ENCODE data around the gene COQ9.
"Not testable (repeated sequence)": the region's sequence is repeated elsewhere in the genome, so short reads cannot be mapped to it uniquely, and the experiment has no call there.

The COQ9 gene

DNA sequence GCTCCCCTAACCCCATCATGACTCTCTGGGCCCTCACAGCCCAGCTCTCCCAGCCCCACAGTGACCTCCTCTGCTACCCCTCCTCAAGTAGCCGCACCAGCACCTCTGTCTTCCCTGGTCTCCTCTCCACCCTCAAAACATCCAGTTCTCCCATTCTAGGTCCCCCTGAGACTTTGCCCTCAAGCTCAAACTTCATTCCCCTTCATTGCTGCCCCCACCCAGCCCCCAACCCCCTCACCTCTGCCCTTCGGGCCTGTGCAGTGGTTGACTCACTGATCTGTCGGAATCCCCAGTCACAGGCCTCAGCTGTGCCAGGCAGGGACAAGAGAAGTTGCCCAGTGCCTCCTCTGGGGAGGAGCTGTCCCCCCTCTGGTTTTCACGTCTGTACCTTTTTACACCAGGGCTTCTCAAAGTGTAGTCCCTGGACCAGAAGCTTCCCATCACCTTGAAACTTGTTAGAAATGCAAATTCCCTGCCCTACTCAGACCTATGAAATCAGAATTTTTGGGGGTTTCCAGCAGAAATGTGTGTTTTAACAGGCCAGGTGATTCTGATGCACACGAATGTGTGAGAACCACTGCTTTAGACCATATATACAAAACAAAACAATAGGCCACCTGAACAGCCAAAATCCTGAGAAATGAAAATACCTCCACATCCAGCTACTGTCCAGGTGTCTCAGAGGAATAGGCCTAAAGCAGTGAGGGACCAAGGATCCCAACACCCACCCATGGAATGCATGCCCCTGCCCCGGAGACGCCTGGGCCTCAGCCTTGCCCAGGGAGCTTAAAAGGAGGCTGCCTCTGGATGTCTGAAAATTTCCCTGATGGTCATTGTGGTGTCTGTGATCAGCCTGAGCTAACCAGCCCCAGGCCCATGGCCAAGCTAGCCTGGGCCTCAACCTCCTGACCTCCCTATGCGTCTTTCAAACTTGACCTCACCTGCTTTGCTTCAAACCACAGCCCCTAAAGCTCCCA, 39.9 kb downstream of the COQ9 start:
- no peak for DNase-seq

DNA sequence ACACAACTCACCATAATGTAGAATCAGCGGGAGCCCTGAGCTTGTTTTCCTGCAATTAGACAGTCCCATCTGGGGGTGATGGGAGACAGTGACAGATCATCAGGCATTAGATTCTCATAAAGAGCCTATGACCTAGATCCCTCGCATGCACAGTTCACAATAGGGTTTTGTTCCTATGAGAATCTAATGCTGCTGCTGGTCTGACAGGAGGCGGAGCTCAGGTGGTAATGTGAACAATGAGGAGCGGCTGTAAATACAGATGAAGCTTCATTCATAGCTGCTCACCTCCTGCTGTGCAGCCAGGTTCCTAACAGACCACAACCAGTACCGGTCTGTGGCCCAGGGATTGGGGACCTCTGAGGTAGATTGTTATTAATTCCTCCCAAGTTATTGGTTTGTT, 42.0 kb downstream of the COQ9 start:
- no peak for DNase-seq

DNA sequence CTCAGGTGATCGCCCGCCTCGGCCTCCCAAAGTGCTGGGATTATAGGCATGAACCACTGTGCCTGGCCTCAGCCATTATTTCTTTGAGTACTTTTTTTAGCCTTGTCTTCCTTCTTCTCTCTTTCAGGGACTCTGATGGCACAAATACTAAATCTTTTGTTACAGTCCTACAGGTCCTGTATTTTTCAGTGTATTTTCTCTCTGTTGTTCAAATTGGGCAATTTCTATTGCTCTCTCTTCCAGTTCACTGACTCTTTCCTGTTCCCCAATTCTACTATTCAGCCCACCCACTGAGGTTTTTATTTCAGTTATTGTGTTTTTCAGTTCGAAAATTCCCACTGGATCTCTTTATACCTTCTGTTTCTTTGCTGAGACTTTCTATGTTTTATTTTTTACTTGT, 46.5 kb downstream of the COQ9 start:
- no peak for DNase-seq

DNA sequence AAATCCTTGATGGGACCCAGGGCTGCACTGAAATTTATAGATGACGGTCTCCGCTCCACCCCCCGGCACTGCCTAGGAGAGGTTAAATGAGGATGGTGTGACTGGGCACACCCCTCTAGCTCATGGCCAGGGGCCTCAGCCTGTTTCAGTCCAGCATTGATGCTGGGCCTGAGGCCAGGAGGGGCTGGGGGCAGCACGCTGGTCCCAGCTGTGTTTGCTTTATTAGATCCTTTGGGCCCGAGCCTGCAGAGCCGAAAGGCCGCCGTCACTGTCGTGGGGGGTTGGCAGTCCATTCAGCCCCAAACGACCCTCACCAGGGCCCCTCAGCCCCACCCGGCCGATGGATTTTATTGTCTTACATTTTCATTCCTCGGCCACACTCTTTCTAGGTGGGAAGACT, 49.8 kb downstream of the COQ9 start:
- no peak for DNase-seq

DNA sequence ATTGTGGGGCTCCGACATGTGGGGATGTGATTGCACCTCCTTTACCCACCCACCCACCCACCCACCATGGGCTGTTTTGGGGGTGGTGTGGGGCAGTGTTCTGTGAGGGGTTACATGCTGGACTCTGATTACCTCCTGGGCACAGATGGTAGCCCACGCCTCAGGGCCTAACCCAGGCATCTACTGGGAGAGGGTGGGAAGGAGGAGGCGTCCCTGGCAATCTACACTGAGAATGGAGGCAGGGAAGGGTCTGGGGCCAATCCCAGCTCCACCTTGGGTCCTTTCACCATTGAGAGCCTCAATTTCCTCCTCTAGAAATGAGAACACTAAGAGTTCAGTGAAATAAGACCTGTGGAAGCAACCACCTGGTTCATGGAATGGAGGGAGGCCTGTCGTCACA, 50.8 kb downstream of the COQ9 start:
- no peak for DNase-seq

DNA sequence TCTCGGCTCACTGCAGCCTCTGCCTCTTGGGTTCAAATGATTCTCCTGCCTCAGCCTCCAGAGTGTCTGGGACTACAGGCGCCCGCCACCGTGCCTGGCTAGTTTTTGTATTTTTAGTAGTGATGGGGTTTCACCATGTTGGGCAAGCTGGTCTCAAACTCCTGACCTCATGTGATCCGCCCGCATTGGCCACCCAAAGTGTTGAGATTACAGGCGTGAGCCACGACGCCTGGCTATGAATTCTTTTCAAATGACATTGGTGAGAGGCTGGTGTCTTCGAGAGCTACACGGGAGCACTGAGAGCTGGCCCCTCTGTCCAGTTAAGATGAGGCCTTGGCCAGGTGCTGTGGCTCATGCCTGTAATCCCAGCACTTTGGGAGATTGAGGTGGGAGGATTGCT, 52.7 kb downstream of the COQ9 start:
- DNase-seq = not testable (repeated sequence)

DNA sequence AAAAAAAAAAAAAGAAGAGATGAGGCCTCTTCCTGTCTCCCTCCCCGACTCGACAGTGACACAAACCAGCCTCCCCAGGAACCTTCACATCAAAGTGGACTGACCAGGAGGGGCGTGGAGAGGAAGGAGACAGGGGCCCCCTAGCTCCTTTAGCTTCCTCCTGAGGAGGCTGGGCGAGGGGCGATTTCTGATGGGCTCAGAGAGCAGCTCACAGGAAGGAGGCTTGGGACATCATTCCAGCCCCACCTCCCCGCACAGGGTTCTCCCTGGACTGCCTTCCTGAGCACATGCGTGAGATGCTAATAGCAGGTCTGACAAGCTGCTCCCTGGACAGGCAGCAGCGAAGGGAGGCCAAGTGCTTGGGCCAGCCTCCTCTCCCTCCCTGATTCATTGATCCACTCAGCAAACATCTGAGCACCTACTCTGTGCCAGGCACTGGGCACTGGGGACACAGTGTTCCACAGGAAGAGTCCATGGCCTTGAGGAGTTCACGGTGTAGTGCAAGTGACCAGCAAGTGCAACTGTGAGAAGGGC, 53.4 kb downstream of the COQ9 start:
- DNase-seq = no peak

DNA sequence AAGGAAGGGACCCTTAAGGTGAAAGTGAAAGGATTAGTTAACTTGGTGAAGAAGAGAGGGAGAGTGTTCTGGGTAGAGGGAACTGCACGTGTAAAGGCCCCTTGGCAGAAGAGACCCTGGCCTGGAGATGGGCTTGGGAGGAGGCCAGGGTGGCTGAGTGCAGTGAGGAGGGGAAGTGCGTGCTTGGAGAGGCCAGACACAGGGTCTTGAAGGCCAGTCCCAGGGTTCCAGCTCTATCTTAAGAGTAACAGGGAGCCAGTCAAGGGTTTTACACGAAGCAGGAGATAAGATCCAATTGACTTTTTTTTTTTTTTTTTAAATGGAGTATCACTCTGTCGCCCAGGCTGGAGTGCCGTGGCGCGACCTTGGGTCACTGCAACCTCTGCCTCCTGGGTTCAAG, 54.2 kb downstream of the COQ9 start:
- no peak for DNase-seq

DNA sequence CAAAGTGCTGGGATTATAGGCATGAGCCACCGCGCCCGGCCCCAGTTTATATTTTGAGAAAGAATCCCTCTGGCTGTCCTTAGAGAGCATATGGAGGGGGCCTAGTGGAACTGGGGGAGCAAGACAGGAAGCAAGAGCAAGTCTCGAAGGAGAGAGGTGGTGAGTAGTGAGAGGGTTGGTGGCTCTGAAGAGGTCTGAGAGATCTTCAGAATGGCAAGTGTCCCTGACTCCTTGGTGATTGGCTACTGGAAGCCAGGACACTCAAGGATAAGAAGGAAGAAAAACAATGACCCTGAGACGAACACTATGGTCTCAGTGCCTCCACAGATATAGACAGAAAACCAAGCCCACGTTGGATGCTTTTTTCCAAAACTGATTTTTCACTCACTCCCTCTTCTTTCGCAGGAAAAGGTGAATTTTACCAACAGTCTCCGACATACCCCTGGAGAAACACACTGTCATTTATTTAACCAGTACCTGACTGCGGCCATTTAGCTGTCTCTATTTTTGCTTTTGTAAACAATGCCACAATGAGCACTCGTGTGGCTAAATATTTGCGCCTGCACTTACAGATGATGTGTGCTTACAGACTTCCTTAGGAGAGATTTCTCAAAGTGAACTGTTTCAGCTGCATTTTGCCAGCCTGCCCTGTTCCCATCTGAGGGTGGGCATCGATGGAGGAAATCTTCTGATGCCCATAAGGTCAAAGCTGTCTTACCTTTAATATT, 54.9 kb downstream of the COQ9 start:
- DNase-seq = no peak

DNA sequence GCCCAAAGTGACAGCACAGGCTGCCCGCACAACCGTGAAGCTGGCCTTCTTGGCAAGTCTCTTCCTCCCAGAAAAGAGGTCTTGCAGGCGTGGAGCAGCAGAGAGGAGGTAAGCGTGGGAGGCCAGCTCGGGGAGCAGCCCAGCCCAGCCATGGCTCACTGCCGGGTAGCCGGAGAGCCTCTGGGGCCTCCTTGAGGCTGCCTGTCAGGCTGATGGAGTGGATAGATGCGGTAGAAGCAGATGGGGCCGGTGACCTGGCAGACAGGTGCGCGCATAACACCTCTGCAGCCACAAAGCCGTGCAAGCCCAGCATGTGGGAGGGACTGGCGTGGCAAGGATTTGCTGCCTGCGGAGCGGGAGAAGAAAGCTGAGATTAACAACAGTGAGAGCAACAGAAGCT, 56.1 kb downstream of the COQ9 start:
- DNase-seq = no peak

DNA sequence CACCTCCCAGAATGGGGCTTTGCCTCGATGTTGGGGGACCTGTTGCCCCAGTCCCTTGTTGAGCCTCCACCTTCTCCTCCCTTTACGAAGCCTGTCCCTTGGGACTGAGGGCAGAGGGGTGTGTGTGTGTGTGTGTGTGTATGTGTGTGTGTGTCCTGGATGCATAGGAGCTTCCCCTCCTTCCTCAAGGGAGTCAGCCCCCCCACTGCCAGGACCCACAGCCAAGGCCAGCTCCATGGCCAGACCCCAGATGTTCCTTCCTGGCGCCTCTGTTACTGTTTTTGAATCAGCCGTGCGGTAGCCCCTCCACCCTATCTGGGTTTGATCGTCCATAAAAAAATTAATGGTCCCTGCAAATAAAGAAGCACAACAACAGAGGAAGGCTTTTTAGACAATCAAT, 56.7 kb downstream of the COQ9 start:
- DNase-seq = no peak

DNA sequence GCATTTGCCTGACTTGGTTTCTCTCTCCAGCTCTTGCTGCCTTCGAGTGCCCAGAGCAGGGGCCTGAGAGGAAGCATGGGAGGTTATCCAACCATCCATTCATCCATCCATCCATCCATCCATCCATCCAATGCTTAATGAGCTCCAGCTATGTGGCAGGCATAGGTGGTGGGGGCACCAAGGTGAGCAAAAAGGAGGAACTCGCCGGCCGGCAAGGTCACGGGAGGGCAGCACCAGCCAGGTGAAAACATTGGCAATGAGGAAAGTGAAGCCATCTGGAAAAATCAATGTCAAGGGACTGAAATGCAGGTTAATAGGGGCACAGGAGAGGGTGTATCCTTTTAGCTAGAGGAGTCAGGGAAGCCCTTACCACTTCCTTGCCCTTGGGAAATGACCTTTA, 57.2 kb downstream of the COQ9 start:
- DNase-seq = no peak

DNA sequence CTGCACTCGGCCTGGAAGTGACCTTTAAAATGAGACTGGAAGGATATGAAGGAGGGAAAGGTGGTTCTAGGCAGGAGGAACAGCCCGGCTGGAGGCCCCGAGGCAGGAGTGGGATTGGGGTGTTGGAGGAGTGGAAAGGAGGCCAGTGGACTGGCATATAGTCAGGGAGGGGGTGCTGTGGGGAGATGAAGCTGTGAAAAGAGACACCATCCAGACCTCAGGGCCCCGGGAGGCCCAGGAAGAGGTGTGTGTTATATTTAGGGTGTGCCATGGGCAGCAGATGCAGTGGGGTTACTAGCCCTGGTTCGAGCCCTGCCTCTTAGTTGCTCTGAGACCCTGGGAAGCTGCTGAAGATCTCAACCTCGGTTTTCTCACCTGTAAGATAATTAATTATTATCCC, 57.9 kb downstream of the COQ9 start:
- DNase-seq = no peak

DNA sequence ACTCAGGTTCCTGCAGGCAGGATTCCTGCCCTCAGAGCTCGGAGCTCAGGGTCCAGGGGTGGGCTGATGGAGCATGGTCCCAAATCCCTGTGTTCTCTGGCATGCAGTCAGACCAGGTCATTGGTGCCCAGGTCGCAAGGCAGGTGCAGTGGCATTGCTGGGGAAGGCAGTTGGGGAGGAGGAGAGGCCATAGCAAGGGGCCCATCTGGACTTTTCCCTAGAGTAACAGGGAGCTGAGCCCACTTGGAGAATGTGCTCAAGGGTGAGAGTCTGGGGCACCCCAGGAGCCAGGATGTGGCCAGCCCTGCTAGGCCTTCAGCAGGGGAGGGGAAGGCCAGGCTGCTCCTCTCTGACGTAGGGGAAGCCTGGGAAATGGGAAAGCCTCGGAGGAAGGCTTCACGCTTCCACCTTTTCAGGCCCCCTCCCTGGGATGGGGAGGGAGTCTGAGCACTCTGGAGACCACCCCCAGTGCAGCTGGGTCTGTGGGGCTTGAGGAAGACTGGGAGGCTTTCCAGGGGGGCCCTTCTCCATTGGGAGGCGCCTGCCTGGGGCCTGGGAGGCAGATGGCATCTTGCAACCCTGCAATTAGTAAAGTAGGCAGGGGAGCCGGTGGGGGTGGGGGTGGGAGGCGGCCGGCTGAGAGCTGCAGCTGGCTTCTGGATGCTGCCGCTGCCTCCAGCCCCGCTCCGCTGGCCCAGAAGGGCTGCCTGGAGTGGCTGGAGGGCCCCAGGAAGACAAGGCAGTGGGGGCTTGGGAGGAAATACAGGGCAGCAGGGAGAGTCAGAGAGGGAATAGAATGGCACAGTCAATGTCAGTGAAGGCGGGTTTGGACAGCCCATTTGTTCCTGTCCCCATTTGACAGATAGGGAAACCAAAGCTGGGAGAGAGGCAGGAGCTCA, 60.1 kb downstream of the COQ9 start:
- DNase-seq = no peak

DNA sequence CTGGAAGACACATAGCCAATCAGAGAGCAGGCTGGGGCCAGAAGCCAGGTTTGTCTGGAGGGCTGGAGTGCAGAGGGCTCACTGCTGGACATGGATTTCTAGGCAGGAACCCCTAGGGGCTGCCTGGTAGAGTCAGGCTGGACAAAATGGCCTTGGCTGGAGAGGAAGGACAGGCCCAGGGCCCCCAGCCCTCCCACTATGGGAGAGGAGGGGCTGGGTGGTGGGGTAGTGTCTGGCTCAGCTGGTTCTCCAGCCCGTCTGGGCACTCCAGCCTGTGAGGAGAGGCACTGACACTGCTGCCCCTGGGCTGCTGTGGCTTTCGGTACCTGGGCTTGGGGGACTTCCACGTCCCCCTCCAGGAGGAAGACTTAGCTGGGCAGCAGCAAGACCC, 60.8 kb downstream of the COQ9 start:
- no peak for DNase-seq

DNA sequence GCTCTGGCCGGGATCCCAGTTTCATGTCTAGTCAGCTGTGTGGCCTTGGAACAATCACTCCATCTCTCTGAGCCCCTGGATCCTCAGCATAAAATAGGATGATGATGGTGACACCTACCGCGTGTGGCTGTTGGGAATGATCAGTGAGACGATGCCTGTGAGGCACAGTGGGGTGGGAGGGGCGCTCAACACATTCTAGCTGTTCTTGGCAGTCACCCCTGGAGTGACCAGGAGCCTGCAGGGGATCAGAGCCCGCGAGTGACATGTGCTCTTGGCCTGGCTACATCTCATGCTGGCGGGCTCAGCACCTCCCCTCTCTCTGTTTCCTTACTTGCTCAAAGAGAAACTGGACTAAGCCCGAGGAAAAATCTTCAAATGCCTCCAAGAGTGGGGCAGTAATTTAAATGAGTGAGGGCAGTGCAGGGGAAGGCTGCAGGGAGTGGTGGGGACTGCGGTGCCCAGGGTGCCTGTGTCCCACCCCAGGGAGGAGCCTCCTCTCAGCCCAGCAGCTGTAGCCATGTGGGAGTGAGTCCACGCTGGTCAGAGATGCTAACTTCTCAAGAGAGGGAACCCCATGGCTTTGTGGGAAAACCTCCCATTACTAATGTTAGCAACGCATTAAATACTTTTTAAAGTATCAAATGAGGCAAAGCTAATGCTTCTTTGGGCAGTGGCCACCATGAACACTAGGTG, 62.1 kb downstream of the COQ9 start:
- no peak for DNase-seq

DNA sequence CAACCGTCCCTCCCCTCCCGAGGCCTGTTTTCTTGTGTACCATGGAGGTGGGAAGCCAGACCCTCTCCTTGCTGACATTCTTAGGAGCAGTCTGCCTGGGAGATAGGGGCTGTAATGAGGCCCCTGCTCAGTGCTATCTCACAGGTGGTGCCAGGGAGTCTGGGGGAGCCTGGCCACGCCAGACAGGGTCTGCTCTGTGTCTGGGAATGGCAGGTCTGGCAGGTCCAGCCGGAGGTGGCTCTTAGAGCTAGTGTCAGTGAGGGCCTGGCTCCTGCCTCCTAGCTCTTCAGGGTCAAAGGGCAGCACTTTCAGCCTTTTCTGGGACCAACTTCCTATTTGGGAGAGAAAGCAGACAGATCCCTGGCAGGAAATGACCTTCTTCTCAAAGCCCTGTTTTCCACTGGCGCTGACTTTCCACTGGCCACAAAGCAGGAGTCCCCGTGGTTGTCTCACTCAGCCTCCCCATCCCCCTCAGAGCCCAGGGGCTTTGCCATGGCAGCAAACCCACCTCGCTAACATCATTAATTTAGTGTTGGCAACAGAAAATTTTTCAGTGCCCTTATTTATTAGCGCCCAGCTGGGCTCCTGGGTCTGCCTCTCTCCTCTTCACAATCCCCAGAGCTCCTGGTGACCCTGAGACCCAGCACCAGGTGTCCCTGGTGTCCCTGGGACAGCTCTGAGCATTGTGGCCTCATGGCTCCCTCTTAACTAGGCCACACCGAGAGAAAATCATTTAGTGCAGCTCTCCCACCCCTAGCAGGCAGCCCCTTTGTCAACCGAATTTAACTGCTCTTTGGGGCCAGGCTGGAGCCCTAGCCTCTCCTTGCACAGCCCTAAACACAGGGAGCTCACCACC, 63.0 kb downstream of the COQ9 start:
- no peak for DNase-seq

All from CD4-positive, alpha-beta T cell treated with Interleukin-4 for 4 hours (primary cell).